ENCODE results near the gene ATP13A5. TPM values are rescaled to one million over a fixed set of nuclear protein-coding genes. Genes with fewer than 3 reads are reported as not detected.
A peak's percentile ranks its signal among the peaks of the same experiment; 100 is the strongest.

ATP13A5 gene
- total RNA-seq, 1 donor from 2014 or later = not detected

DNA sequence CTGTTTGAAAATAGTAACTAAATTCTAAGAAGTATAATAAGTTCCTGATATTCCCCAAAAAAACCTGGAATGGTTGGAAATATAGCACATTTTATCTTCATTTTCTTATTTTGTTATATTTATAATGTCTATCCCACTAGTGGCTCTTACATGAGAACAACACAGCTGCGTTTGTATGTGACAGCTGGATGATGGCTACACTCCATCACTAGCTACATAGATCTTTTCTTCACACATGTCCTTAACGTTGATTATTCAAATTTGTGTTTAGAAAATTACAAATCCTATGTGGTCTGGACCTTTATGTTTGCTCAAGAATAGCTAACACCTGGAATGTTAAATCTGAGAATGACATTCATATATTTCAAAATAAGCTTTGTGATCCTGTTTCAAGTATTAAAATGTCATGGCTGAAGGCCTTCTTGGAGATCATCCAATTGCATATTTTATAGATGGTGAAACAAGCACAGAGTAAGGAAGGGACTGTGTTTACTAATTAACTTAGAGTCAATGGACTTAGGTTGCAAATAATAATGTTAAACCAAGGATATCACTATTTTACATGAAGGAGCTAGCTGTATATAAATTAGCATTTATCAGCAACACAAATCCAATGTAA lies 60.8 kb downstream of the ATP13A5 start:
- Histone ChIP-seq H3K36me3 (ENCODE audit: insufficient read depth, low read length) (no peaks in the 10 kb centered on the region), H3K27ac (ENCODE audit: low read depth, low read length) (no peak overlapping the region), H4K20me1 (ENCODE audit: insufficient read depth, low read length) (no peaks in the 10 kb centered on the region), H3K27me3 (ENCODE audit: insufficient read depth, low read length) (no peaks in the 10 kb centered on the region), H3K79me2 (ENCODE audit: insufficient read depth, low read length) (no peaks in the 10 kb centered on the region), H3K4me2 (ENCODE audit: low read length) (no peak overlapping the region), H3K4me3 (ENCODE audit: insufficient read depth, low read depth, low read length) (no peak overlapping the region), H2AFZ (ENCODE audit: low read depth, low read length) (no peak overlapping the region), H3K9me3 (ENCODE audit: insufficient read depth, low read depth, low read length) (no peaks in the 10 kb centered on the region), H3K4me1 (ENCODE audit: insufficient read depth, low read length) (no peaks in the 10 kb centered on the region), H3K9ac (ENCODE audit: low read length) (no peak overlapping the region)
- no peaks in the 10 kb centered on the region for H3K9me3 Mint-ChIP-seq (ENCODE audit: unreplicated experiment)
- peaks cover 2% of the 10 kb centered on the region for H3K27me3 Mint-ChIP-seq (ENCODE audit: low read depth, unreplicated experiment)
- no peak overlapping the region for H3K4me3 Mint-ChIP-seq (ENCODE audit: unreplicated experiment)
- TF ChIP-seq, protein P1, sequence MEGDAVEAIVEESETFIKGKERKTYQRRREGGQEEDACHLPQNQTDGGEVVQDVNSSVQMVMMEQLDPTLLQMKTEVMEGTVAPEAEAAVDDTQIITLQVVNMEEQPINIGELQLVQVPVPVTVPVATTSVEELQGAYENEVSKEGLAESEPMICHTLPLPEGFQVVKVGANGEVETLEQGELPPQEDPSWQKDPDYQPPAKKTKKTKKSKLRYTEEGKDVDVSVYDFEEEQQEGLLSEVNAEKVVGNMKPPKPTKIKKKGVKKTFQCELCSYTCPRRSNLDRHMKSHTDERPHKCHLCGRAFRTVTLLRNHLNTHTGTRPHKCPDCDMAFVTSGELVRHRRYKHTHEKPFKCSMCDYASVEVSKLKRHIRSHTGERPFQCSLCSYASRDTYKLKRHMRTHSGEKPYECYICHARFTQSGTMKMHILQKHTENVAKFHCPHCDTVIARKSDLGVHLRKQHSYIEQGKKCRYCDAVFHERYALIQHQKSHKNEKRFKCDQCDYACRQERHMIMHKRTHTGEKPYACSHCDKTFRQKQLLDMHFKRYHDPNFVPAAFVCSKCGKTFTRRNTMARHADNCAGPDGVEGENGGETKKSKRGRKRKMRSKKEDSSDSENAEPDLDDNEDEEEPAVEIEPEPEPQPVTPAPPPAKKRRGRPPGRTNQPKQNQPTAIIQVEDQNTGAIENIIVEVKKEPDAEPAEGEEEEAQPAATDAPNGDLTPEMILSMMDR (IDR thresholded peaks at IDR 0.05; ENCODE audit: insufficient read depth, low read depth, low read length) = no peak
- TF ChIP-seq EZH2 (IDR thresholded peaks at IDR 0.05; ENCODE audit: insufficient read depth, low read length) = no peak
- H3K27ac Mint-ChIP-seq (ENCODE audit: unreplicated experiment) = no peak overlapping the region
- H3K4me1 Mint-ChIP-seq (ENCODE audit: low read depth, unreplicated experiment) = no peaks in the 10 kb centered on the region
- no peaks in the 10 kb centered on the region for H3K36me3 Mint-ChIP-seq (ENCODE audit: low read depth, unreplicated experiment)
- DNase-seq (ENCODE audit: low read depth) (no peak), FAIRE-seq (no peak)

DNA sequence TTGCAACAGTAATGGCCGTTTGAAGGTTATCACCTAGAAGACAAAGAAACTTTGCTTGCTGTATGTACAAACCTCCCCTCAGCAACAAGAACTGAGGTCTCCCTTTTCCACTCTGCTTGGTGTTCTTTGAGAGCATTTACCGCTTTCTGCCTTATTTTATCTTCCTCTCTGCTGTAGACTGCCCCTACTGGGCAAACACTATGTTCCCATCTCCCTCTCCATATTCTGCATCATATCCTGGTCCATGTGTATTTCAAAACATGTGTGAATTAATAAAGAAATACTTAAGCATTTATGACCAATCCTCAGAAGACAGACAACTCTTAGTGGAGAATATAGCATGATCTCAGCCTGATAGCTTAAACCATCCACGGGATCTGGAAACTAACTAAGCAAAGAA lies 64.4 kb downstream of the ATP13A5 start:
- no peak overlapping the region for H3K27ac Mint-ChIP-seq (ENCODE audit: unreplicated experiment)
- H3K9me3 Mint-ChIP-seq (ENCODE audit: unreplicated experiment) = no peaks in the 10 kb centered on the region
- no peak for FAIRE-seq
- Histone ChIP-seq H3K9me3 (ENCODE audit: insufficient read depth, low read depth, low read length) (no peaks in the 10 kb centered on the region), H3K9ac (ENCODE audit: low read length) (no peak overlapping the region), H3K27ac (ENCODE audit: low read depth, low read length) (no peak overlapping the region), H2AFZ (ENCODE audit: low read depth, low read length) (no peak overlapping the region), H3K79me2 (ENCODE audit: insufficient read depth, low read length) (no peaks in the 10 kb centered on the region), H3K36me3 (ENCODE audit: insufficient read depth, low read length) (no peaks in the 10 kb centered on the region), H3K4me3 (ENCODE audit: insufficient read depth, low read depth, low read length) (no peak overlapping the region), H3K27me3 (ENCODE audit: insufficient read depth, low read length) (no peaks in the 10 kb centered on the region), H4K20me1 (ENCODE audit: insufficient read depth, low read length) (no peaks in the 10 kb centered on the region), H3K4me2 (ENCODE audit: low read length) (no peak overlapping the region), H3K4me1 (ENCODE audit: insufficient read depth, low read length) (no peaks in the 10 kb centered on the region)
- H3K27me3 Mint-ChIP-seq (ENCODE audit: low read depth, unreplicated experiment) = peaks cover 2% of the 10 kb centered on the region
- no peak overlapping the region for H3K4me3 Mint-ChIP-seq (ENCODE audit: unreplicated experiment)
- H3K36me3 Mint-ChIP-seq (ENCODE audit: low read depth, unreplicated experiment) = no peaks in the 10 kb centered on the region
- H3K4me1 Mint-ChIP-seq (ENCODE audit: low read depth, unreplicated experiment) = no peaks in the 10 kb centered on the region
- TF ChIP-seq EZH2 (IDR thresholded peaks at IDR 0.05; ENCODE audit: insufficient read depth, low read length) = no peak
- TF ChIP-seq, protein P1 (IDR thresholded peaks at IDR 0.05; ENCODE audit: insufficient read depth, low read depth, low read length) = peak; percentile 8
- DNase-seq (ENCODE audit: low read depth) = no peak

Data from astrocyte (in vitro differentiated cells and primary cell).